Lower leg skin (tissue), 3 donors: ENCODE measurements around the gene NREP.

ENCODE experiments used
- POLR2A ChIP-seq, 2 donors: fragments of 450-650 bp; IDR thresholded peaks; one replicate each; pipeline ENCODE4 v1.6.1; 2016 to 2017; ENCODE audit warnings: antibody characterized with exemption in 2 of 2, mild to moderate bottlenecking in 1 of 2, moderate library complexity in 1 of 2
- TF ChIP-seq, protein P1 (sequence below), 3 donors: fragments of 450-650 bp; IDR thresholded peaks; one replicate each; pipeline ENCODE4 v1.5.1; 2016; ENCODE audit warnings: antibody characterized with exemption in 3 of 3, mild to moderate bottlenecking in 3 of 3, moderate library complexity in 2 of 3

DNA sequence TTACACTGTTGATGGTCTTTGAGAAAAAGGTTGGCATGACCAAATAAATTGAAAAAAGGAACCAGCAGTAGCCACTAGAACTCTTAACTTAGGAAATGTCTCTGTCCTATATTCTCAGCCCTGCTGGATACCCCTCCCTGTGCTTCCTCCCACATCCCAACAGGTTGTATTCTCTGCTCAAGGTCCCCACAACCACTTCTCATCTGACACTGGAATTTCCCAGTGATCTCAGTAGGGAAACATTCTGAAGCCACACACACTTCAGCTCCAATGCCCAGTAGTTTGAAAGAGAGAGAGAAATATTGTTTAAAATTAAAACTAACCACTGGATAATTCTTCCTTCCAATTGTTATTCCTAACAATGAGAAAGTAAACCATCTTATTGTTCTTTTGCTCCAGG lies 30.0 kb upstream of the NREP start:
- TF ChIP-seq, protein P1, sequence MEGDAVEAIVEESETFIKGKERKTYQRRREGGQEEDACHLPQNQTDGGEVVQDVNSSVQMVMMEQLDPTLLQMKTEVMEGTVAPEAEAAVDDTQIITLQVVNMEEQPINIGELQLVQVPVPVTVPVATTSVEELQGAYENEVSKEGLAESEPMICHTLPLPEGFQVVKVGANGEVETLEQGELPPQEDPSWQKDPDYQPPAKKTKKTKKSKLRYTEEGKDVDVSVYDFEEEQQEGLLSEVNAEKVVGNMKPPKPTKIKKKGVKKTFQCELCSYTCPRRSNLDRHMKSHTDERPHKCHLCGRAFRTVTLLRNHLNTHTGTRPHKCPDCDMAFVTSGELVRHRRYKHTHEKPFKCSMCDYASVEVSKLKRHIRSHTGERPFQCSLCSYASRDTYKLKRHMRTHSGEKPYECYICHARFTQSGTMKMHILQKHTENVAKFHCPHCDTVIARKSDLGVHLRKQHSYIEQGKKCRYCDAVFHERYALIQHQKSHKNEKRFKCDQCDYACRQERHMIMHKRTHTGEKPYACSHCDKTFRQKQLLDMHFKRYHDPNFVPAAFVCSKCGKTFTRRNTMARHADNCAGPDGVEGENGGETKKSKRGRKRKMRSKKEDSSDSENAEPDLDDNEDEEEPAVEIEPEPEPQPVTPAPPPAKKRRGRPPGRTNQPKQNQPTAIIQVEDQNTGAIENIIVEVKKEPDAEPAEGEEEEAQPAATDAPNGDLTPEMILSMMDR (IDR thresholded peaks at IDR 0.05): no peak
- TF ChIP-seq POLR2A (IDR thresholded peaks at IDR 0.05): no peak
